H9 (cell line): ENCODE measurements around the gene PDCD11. TPM values are rescaled to one million over a fixed set of nuclear protein-coding genes. Genes with fewer than 3 reads are reported as not detected.

Experiments
- DNase-seq: peaks from one replicate; pipeline ENCODE4 v3.0.0-alpha.2; 2017
- H2AFZ ChIP-seq: one replicate; pipeline ENCODE4 v1.6.1; 2013; ENCODE audit warnings: mild to moderate bottlenecking, low read length, control low read depth, moderate library complexity
- H2AK5ac ChIP-seq: 2 replicates; pipeline ENCODE4 v1.6.1; 2013; ENCODE audit warnings: low read length, control low read depth, mixed read lengths; ENCODE audit not compliant: insufficient read length
- H2BK120ac ChIP-seq: one replicate; pipeline ENCODE4 v1.6.1; 2013; ENCODE audit warnings: low read depth, mild to moderate bottlenecking, low read length, control low read depth, inconsistent platforms; ENCODE audit not compliant: poor library complexity, severe bottlenecking
- H2BK12ac ChIP-seq: 2 replicates; pipeline ENCODE4 v1.6.1; 2013; ENCODE audit warnings: low read length, control low read depth, mixed read lengths, low read depth; ENCODE audit not compliant: insufficient read length
- H2BK15ac ChIP-seq: 2 replicates; pipeline ENCODE4 v1.6.1; 2013; ENCODE audit warnings: low read depth, low read length, control low read depth
- H2BK20ac ChIP-seq: one replicate; pipeline ENCODE4 v1.6.1; 2013; ENCODE audit warnings: low read depth, mild to moderate bottlenecking, low read length, control low read depth, inconsistent platforms; ENCODE audit not compliant: poor library complexity, severe bottlenecking
- H2BK5ac ChIP-seq: 2 replicates; pipeline ENCODE4 v1.6.1; 2013; ENCODE audit warnings: low read length, control low read depth, mixed read lengths; ENCODE audit not compliant: insufficient read length
- H3K14ac ChIP-seq: 2 replicates; pipeline ENCODE4 v1.6.1; 2013; ENCODE audit warnings: low read length, control low read depth; ENCODE audit not compliant: insufficient read depth
- H3K18ac ChIP-seq: 2 replicates; pipeline ENCODE4 v1.6.1; 2013; ENCODE audit warnings: low read depth, mild to moderate bottlenecking, mixed read lengths, low read length, control low read depth; ENCODE audit not compliant: insufficient read length
- H3K23ac ChIP-seq: 2 replicates; pipeline ENCODE4 v1.6.1; 2013; ENCODE audit warnings: low read length, control low read depth, mixed read lengths, low read depth; ENCODE audit not compliant: insufficient read length
- H3K23me2 ChIP-seq: 2 replicates; pipeline ENCODE4 v1.6.1; 2013; ENCODE audit warnings: low read depth, mild to moderate bottlenecking, mixed read lengths, low read length, control low read depth; ENCODE audit not compliant: insufficient read length, poor library complexity, severe bottlenecking
- H3K27ac ChIP-seq: 2 replicates; pipeline ENCODE4 v1.5.1; 2013; ENCODE audit warnings: low read length, control low read depth, mixed read lengths, low read depth; ENCODE audit not compliant: insufficient read length
- H3K27me3 ChIP-seq: 2 replicates; pipeline ENCODE4 v1.6.1; 2013; ENCODE audit warnings: low read length, control low read depth, inconsistent platforms; ENCODE audit not compliant: insufficient read depth
- H3K4ac ChIP-seq: 2 replicates; pipeline ENCODE4 v1.6.1; 2013; ENCODE audit warnings: low read depth, mild to moderate bottlenecking, control low read depth, inconsistent platforms, low read length, moderate library complexity
- H3K4me1 ChIP-seq: 2 replicates; pipeline ENCODE4 v1.6.1; 2013; ENCODE audit warnings: low read length, control low read depth, inconsistent platforms; ENCODE audit not compliant: insufficient read depth
- H3K4me2 ChIP-seq: 2 replicates; pipeline ENCODE4 v1.6.1; 2013; ENCODE audit warnings: low read length, control low read depth, mixed read lengths; ENCODE audit not compliant: insufficient read length, insufficient read depth
- H3K56ac ChIP-seq: 2 replicates; pipeline ENCODE4 v1.6.1; 2013; ENCODE audit warnings: low read depth, mild to moderate bottlenecking, mixed read lengths, low read length, control low read depth; ENCODE audit not compliant: insufficient read length
- H3K79me1 ChIP-seq: 2 replicates; pipeline ENCODE4 v1.6.1; 2013; ENCODE audit warnings: low read depth, mild to moderate bottlenecking, moderate library complexity, low read length, control low read depth, inconsistent platforms; ENCODE audit not compliant: insufficient read depth, poor library complexity, severe bottlenecking
- H3K79me2 ChIP-seq: 2 replicates; pipeline ENCODE4 v1.6.1; 2013; ENCODE audit warnings: low read length, control low read depth, inconsistent platforms; ENCODE audit not compliant: insufficient read depth
- H3K9ac ChIP-seq: 2 replicates; pipeline ENCODE4 v1.6.1; 2013; ENCODE audit warnings: low read length, control low read depth, mixed read lengths; ENCODE audit not compliant: insufficient read length; ENCODE audit errors: extremely low read depth
- H3K9me3 ChIP-seq: one replicate; pipeline ENCODE4 v1.6.1; 2013; ENCODE audit warnings: low read depth, low read length, inconsistent platforms; ENCODE audit not compliant: control insufficient read depth
- H3T11ph ChIP-seq: one replicate; pipeline ENCODE4 v1.6.1; 2013; ENCODE audit warnings: mild to moderate bottlenecking, low read length, control low read depth, inconsistent platforms
- H4K20me1 ChIP-seq: one replicate; pipeline ENCODE4 v1.6.1; 2013; ENCODE audit not compliant: control insufficient read depth, insufficient read length, insufficient read depth
- H4K5ac ChIP-seq: 2 replicates; pipeline ENCODE4 v1.6.1; 2013; ENCODE audit warnings: low read depth, mild to moderate bottlenecking, mixed read lengths, low read length, control low read depth; ENCODE audit not compliant: insufficient read length
- H4K8ac ChIP-seq: replicated peaks from 2 replicates; pipeline ENCODE4 v1.6.1; 2013; ENCODE audit warnings: low read length, control low read depth, mixed read lengths, low read depth; ENCODE audit not compliant: insufficient read length
- H4K91ac ChIP-seq: 2 replicates; pipeline ENCODE4 v1.6.1; 2013; ENCODE audit warnings: low read depth, mild to moderate bottlenecking, moderate library complexity, mixed read lengths, low read length, control low read depth; ENCODE audit not compliant: insufficient read length
- H3K27ac Mint-ChIP-seq, 3 experiments: 2 replicates in 2 of 3; 3 replicates in 1 of 3; pipeline ENCODE4 v1.8.0; 2020 to 2021; ENCODE audit warnings: mixed read lengths in 3 of 3, mild to moderate bottlenecking in 1 of 3, moderate library complexity in 1 of 3
- H3K27me3 Mint-ChIP-seq: 2 replicates; pipeline ENCODE4 v1.8.0; 2021; ENCODE audit warnings: low read depth, mild to moderate bottlenecking, moderate library complexity, mixed read lengths
- H3K36me3 Mint-ChIP-seq, 3 experiments: 2 replicates in 2 of 3; 3 replicates in 1 of 3; pipeline ENCODE4 v1.8.0; 2020 to 2021; ENCODE audit warnings: low read depth in 3 of 3, mixed read lengths in 3 of 3; ENCODE audit not compliant: insufficient read depth in 1 of 3
- H3K4me1 Mint-ChIP-seq, 2 experiments: 2 replicates each; pipeline ENCODE4 v1.8.0; 2020; ENCODE audit warnings: mixed read lengths in 2 of 2
- H3K4me3 Mint-ChIP-seq, 2 experiments: 2 replicates in 1 of 2; 3 replicates in 1 of 2; pipeline ENCODE4 v1.8.0; 2020 to 2021; ENCODE audit warnings: mild to moderate bottlenecking in 2 of 2, mixed read lengths in 2 of 2, moderate library complexity in 1 of 2
- H3K9me3 Mint-ChIP-seq, 2 experiments: 2 replicates in 1 of 2; 3 replicates in 1 of 2; pipeline ENCODE4 v1.8.0; 2020; ENCODE audit warnings: mild to moderate bottlenecking in 2 of 2, mixed read lengths in 2 of 2, moderate library complexity in 1 of 2
- CTCF ChIP-seq: fragments of 200-600 bp; sonication (generic); conservative IDR thresholded peaks from 3 replicates; pipeline ENCODE4 v1.8.0; 2021; ENCODE audit warnings: antibody characterized with exemption, mild to moderate bottlenecking
- WGBS: extraction: QIAGEN DNeasy Blood & Tissue Kit; methylation state at CpG from one replicate; pipeline ENCODE4 v1.1.7; 2013; ENCODE audit warnings: missing lambda C conversion rate, low lambda C conversion rate, mixed read lengths; ENCODE audit not compliant: insufficient read length; ENCODE audit errors: extremely low coverage; 5-methylcytosine and 5-hydroxymethylcytosine counted together
- total RNA-seq: library from RNA; stranded (reverse); gene quantifications from 2 replicates; pipeline ENCODE4 v1.2.1, GENCODE V29; 2021

Gene PDCD11
- total RNA-seq, 1 experiment from 2014 or later = 99.5 TPM

DNA sequence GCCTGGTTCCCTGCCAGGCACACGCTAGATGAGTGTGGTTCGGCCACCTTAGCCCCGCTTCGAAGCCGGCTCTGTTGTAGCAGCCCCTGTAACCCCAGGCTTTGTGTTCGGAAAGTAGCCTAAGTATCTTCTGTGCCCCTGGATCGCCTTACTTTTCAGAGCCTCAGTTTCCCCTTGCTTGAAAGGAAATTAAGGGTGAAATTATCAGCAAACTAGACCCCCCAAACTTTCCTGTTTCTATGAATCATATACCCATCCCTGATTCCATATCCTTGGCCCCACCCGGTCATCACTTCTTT is 312 bp downstream of the PDCD11 start:
- peak overlapping the region; percentile 92 for H3K9ac ChIP-seq
- H3K27ac ChIP-seq = no peak overlapping the region
- H4K8ac ChIP-seq = no peak overlapping the region
- Mint-ChIP-seq H3K36me3 (peaks cover 28 to 82% (median 66%) of the 10 kb centered on the region in 3 experiments), H3K27ac (peak overlapping the region; percentile 62 to 95 (median 90); a peak in 5 of 7 replicates), H3K4me1 (peaks cover 15 to 22% of the 10 kb centered on the region in 2 experiments), H3K4me3 (peak overlapping the region; percentile 99), H3K9me3 (no peaks in the 10 kb centered on the region; a peak in 1 of 5 replicates), H3K27me3 (no peaks in the 10 kb centered on the region)
- H2AK5ac ChIP-seq = no peak overlapping the region
- peaks cover 9% of the 10 kb centered on the region for H3K23me2 ChIP-seq
- no peak overlapping the region for H3K56ac ChIP-seq
- no peaks in the 10 kb centered on the region for H3K9me3 ChIP-seq
- peaks cover 8% of the 10 kb centered on the region for H3K79me1 ChIP-seq
- no peak overlapping the region for H2BK20ac ChIP-seq
- H2BK5ac ChIP-seq = no peak overlapping the region
- H3K4me1 ChIP-seq = no peaks in the 10 kb centered on the region; the same call in 1 of the 2 replicates
- H3K18ac ChIP-seq = no peak overlapping the region
- H3K4me2 ChIP-seq = peak overlapping the region; percentile 77
- DNase-seq = no peak
- no peak overlapping the region for H3T11ph ChIP-seq
- H4K91ac ChIP-seq = no peak overlapping the region
- H4K20me1 ChIP-seq = no peaks in the 10 kb centered on the region
- peaks cover 23% of the 10 kb centered on the region; the same call in 1 of the 2 replicates for H3K79me2 ChIP-seq
- no peak overlapping the region for H3K23ac ChIP-seq
- TF ChIP-seq CTCF = no peak
- no peak overlapping the region for H3K4ac ChIP-seq
- no peak overlapping the region for H2BK120ac ChIP-seq
- no peak overlapping the region for H4K5ac ChIP-seq
- H2AFZ ChIP-seq = no peak overlapping the region
- H2BK12ac ChIP-seq = no peak overlapping the region
- H2BK15ac ChIP-seq = no peak overlapping the region
- peak overlapping the region; percentile 85 for H3K14ac ChIP-seq
- no peaks in the 10 kb centered on the region for H3K27me3 ChIP-seq
- WGBS = no CpG with 5 or more reads among the region's 8 CpGs
